Gastroesophageal sphincter (tissue), 3 donors: ENCODE data around the gene SLC38A7.

Experiments
- CTCF ChIP-seq, 4 experiments: fragments of 200-600 bp in 2 of 4; fragments of 450-650 bp in 2 of 4; sonication (generic) in 1 of 4; IDR thresholded peaks; one replicate each; pipeline ENCODE4 v1.5.1; 2017 to 2019; ENCODE audit warnings: antibody characterized with exemption in 4 of 4, mild to moderate bottlenecking in 2 of 4, moderate library complexity in 2 of 4
- POLR2AphosphoS5 ChIP-seq: sonication (generic); formaldehyde crosslinking; IDR thresholded peaks from one replicate; pipeline ENCODE4 v1.6.1; 2017; ENCODE audit warnings: antibody characterized with exemption

- TF ChIP-seq CTCF (IDR thresholded peaks at IDR 0.05) (no peak), POLR2AphosphoS5 (no peak)
Measured at GRCh38 chr16:58685084-58685449, 497 bp upstream of the SLC38A7 start.
